HCT116 (cell line): ENCODE results near the gene MAPK1.

Experiments
- EZH2 ChIP-seq: fragments of 200-600 bp; sonication (generic); IDR thresholded peaks from 2 replicates; pipeline ENCODE4 v1.6.1; 2017; ENCODE audit warnings: antibody characterized with exemption, mixed run types
- POLR2AphosphoS5 ChIP-seq: IDR thresholded peaks from 2 replicates; pipeline ENCODE4 v1.6.1; 2011; ENCODE audit warnings: mild to moderate bottlenecking, low read depth, low read length, moderate library complexity
- ZNF274 ChIP-seq: fragments of 200-500 bp; sonication (Bioruptor generic); IDR thresholded peaks from 2 replicates; pipeline ENCODE4 v1.6.1; 2014; ENCODE audit warnings: mild to moderate bottlenecking, low read depth, low read length, inconsistent platforms
- TF ChIP-seq, protein P1 (sequence below), 3 experiments: fragments of 200-600 bp in 1 of 3; sonication (generic) in 1 of 3; IDR thresholded peaks in 2 of 3; conservative IDR thresholded peaks in 1 of 3; 2 replicates each; pipeline ENCODE4 v1.5.1; 2012 to 2017; ENCODE audit warnings: low read depth in 2 of 3, low read length in 2 of 3, antibody characterized with exemption in 1 of 3, borderline replicate concordance in 1 of 3, control low read depth in 1 of 3, mild to moderate bottlenecking in 1 of 3, mixed read lengths in 1 of 3, mixed run types in 1 of 3, moderate library complexity in 1 of 3; ENCODE audit not compliant: insufficient read depth in 1 of 3

DNA sequence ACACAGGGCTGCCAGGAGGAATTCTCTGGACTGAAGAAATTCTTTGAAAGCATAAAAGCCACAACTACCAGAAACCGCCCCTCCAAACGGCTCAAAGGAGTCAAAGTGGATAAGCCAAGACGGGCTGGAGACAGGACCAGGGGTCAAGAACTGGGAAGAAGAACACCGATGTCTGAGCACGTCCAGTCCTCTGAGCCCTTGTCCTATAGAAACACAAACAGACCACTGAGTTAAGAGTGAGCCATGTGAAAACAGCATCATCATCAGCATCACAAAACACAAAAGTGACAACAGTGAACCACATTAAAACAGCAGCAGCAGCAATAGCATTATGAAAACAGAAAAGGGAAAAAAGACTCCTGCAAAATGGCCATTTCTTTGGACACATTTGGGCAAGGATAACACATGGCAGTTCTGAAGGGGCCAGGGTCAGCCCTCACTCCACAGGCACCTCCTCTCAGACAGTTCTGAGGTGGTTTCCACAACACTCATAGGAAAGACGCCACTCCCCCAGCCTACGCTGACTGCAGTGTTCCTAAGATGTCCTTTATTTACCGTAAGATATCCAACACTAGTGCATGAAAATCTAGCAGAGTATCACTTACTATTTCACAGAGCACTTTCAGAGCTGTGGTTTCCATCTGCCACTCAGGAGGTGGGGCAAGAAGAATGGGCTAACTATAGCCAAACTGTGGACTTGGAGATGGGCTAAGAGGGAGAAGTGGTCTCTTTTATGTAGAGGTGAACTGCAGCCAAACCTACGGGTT lies 103.2 kb downstream of the MAPK1 start:
- TF ChIP-seq, protein P1, sequence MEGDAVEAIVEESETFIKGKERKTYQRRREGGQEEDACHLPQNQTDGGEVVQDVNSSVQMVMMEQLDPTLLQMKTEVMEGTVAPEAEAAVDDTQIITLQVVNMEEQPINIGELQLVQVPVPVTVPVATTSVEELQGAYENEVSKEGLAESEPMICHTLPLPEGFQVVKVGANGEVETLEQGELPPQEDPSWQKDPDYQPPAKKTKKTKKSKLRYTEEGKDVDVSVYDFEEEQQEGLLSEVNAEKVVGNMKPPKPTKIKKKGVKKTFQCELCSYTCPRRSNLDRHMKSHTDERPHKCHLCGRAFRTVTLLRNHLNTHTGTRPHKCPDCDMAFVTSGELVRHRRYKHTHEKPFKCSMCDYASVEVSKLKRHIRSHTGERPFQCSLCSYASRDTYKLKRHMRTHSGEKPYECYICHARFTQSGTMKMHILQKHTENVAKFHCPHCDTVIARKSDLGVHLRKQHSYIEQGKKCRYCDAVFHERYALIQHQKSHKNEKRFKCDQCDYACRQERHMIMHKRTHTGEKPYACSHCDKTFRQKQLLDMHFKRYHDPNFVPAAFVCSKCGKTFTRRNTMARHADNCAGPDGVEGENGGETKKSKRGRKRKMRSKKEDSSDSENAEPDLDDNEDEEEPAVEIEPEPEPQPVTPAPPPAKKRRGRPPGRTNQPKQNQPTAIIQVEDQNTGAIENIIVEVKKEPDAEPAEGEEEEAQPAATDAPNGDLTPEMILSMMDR (IDR thresholded peaks at IDR 0.05 in 2 of 3, conservative IDR thresholded peaks at IDR 0.05 in 1 of 3; ENCODE audit: borderline replicate concordance in 1 of 3, insufficient read depth in 1 of 3, low read depth in 2 of 3, low read length in 2 of 3), result no peak
- TF ChIP-seq ZNF274, result no peak
- no peak for TF ChIP-seq POLR2AphosphoS5
- no peak for TF ChIP-seq EZH2
